COLO829 (cell line): ENCODE data around the gene NTNG2.

ENCODE experiments used
- DNase-seq: peaks from one replicate; pipeline ENCODE4 v3.0.0; 2012; ENCODE audit warnings: low spot score

The NTNG2 gene

DNA sequence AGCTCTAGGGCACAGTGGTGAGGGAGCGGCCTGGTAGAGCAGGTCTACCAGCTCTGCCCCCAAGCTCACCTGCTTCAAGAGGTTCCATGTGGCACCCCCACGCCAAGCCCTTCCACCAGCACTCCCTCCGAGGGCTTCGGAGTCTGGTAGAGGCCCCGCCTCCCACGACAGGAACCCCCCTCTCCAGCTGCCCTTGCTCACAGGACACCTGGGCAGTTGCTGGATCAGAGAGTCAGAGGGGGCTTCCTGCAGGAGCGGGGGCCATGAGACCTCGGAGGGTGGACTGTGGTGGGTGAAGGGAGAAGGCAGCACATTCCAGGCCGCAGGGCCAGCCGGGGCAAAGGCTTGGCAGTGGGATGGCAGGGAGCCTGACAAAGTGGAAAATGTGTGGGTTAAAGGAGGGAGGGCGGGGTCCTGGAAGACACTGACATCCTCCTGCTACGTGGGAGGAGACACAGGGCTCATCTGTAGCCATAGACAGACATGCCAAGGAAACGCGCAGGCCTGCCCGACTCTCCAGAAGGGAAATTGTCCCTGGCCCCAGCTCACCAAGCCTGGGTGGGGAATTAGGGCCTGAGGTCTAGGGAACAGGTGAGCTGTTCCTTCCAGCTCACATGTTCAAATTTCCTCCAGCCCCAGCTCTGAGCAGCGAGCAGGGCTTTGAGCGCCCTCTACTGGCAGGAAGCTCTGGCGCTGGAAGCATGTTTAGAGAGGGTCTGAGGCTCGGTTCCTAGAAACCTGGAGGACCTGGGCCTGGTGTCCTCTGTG lies 74.2 kb downstream of the NTNG2 start:
- peak; percentile 71 for DNase-seq

DNA sequence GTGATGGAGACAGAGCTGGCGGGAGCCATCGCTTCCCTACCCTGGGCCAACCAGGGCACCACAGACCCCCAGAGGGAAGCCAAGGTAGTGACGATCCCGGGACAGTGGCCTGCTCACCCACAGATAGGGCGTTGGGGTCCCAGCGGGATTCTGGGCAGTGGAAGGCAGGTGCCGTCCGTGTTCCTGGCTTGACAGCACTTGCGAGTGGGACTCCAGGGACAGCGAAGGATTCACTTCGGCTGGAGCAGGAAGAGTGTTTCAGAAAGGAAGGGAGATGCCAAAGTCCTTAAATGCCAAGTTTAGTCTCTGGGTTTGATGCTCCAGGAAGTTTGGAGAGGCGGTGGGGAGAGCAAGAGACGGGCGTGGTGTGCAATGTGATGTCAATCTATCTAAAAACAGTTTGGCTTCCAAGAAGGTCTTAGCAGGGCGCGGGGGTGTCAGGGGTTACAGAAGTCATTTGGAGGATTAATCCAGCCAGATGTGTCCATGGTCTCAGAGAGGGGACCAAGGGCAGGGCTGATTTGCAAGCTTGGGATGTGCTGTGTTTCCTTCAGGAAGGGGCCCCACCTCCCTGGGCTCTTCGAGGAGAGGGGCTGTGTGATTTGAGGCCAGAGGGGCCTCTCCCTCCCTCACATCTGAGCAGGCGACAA lies 74.9 kb downstream of the NTNG2 start:
- no peak for DNase-seq

DNA sequence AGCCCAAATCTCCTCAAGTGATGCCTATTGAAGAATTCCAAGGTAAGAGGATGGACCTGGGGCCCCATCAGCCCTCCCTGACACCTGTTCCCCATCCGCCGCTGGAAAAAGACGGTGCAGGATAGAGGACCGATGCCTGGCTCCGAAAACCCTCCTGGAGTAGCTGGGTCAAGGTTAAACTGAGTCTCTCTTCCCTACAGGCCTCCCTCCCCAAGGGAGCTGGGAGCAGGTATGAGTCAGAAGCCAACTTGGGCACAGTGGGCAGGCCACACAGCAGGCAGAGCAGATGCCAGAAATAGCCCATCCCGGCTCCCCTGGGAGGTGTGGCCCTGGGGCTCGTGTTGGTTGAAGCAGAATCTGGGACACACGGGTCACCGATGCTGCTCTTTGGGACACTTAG lies 75.6 kb downstream of the NTNG2 start:
- DNase-seq, result peak; percentile 24

DNA sequence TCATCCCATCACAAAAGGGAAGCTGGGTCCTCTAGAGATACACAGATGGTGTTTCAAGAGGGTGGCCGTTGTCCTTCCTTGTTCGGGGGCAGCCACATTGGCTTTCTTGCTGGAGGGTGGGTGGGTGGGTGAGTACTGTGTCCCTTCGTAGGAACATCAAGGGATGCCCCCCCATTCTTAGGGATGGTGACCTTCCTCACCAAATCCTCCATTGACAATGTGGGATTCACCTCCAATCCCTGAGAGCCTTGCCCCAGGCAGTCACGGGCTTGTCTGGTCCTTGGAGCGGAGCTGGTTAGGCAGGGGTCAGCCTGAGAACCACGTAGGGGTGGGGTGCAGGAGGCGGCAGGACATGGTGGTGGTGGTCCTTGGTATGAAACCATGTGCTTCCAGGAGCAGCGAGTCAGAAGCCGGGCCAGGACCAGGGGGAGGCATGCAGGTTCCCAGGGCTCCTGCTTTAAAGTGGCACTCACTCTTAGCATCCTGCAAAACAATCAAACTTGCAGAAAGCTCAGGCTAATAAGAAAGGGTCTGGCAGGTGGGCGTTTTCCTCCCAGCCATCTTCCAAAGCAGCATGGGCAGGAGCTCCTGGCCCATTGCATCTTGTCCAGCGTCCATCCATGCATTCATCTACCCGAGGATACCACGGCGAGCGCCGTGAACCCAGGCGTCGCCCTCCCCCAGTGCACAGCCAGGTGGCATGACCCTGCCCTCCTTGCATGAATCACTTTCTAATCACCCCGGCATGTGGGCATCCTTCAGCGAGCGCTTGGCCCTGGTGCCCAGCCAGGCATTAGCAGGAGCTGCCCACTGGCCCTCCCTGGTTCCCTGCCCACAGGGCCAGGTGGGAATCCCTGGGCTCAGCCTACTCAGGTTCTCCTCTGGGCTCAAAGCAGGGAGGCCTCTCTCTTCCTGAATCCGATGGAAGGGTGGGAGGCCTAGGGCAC lies 76.4 kb downstream of the NTNG2 start:
- no peak for DNase-seq

DNA sequence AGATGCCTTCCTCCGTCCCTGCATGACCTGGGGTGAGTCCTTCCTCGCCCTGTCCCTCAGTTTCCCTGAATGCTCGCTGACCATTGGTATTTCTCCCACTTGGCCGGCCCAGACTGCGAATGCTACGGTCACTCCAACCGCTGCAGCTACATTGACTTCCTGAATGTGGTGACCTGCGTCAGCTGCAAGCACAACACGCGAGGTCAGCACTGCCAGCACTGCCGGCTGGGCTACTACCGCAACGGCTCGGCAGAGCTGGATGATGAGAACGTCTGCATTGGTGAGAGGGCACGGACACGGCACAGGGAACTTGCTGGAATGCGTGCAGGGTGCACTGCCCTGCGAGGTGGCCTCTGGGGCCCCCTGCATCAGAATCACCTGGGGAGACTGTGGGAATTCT lies 77.1 kb downstream of the NTNG2 start:
- DNase-seq, result no peak

DNA sequence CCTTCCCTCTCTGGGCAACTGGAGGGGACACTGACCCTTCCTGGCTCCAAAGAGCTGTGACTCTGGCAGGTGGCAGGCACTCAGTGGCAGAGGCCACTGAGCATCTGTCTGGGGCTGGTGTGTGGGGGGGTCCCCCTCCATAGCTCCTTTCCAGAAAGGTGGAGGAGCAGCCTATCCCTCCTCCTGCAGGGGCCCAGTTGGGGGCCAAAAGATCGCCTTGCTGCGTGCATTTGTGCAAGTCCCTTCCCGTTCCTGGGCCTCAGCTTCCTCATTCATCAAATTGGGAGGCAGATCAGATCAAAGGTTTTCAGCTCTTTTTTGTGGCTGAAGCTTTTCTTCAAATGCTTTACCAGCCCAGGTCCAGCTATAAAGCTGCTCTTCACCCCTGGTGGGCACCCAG lies 77.7 kb downstream of the NTNG2 start:
- DNase-seq, result no peak

DNA sequence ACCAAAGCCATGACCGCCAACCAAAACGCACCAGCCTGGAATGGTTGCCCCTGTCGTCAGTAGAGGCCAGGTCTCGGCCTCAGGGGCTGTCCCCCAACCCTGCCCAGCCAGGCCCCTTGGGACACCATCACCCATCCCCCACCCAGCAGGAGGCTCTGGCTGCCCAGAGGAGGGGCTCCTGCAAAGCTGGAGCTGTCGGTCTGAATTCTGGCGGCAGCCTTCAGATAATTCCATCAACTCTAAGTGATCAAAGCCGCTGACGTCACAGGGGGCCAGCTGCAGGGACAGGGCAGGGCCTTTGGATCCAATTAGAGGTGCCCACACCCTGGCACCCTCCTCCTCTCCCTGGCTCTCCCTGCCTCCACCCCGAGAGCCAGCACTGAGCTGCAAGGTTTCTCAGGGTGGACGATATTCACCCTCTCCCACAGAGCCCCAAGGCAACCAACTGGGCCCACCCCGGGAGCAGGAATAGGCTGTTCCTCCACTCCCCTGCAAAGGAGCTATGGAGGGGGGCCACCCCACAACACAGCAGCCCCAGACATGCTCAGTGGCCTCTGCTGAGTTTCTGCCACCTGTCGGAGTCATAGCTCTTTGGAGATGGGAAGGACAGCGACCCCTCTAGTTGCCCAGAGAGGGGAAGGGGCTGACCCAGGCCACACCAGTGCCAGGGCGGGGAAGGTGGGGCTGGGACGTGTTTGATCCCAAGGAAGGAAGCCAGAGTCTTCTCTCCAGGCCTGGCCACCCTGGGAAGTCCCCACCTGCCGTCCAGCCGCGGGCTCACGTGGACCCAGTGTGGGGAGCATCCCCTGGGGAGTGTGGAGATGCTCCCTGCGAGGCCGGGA lies 78.4 kb downstream of the NTNG2 start:
- DNase-seq, result no peak

DNA sequence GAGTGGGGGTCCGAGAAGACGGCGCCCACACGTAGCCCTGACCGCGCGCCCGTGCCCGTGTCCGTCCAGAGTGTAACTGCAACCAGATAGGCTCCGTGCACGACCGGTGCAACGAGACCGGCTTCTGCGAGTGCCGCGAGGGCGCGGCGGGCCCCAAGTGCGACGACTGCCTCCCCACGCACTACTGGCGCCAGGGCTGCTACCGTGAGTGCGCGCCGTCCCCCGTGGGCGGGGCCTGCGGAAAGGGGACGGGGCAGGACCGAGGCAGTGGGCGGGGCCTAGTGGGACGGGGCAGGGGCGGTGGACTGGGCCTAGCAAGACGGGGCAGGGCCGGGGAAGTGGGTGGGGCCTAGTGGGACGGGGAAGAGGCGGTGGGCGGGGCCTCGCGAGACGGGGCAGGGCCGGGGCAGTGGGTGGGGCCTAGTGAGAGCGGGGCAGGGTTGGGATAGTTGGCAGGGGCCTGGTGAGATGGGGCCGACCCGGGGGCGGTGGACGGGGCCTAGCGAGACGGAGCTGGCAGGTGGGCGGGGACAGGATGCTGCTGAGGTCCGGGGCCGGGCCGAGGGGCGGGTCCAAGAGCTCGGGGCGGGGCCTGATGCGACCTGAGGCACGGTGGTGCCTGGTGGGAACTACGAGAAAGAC lies 79.1 kb downstream of the NTNG2 start:
- peak; percentile 97 for DNase-seq

DNA sequence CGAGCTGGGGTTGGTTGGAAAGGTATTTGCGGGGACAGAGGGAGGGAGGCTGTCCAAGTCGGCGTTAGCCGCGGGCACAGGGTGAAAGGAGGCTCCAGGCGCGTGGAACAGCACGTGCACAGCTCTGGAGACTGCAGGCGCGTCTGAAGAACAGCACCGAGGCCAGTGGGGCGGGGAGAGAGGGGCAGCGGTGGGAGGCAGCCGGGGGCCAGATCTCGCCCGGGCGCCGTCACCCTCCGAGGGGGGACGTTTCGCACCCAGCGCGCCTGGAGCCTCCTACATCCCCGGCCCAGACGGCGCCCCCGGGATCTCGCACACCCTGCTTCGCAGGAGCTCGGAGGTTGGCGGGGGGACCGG lies 79.6 kb downstream of the NTNG2 start:
- DNase-seq, result no peak

DNA sequence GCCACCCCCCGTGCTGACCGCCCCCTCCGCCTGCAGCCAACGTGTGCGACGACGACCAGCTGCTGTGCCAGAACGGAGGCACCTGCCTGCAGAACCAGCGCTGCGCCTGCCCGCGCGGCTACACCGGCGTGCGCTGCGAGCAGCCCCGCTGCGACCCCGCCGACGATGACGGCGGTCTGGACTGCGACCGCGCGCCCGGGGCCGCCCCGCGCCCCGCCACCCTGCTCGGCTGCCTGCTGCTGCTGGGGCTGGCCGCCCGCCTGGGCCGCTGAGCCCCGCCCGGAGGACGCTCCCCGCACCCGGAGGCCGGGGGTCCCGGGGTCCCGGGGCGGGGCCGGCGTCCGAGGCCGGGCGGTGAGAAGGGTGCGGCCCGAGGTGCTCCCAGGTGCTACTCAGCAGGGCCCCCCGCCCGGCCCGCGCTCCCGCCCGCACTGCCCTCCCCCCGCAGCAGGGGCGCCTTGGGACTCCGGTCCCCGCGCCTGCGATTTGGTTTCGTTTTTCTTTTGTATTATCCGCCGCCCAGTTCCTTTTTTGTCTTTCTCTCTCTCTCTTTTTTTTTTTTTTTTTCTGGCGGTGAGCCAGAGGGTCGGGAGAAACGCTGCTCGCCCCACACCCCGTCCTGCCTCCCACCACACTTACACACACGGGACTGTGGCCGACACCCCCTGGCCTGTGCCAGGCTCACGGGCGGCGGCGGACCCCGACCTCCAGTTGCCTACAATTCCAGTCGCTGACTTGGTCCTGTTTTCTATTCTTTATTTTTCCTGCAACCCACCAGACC lies 80.2 kb downstream of the NTNG2 start:
- no peak for DNase-seq

DNA sequence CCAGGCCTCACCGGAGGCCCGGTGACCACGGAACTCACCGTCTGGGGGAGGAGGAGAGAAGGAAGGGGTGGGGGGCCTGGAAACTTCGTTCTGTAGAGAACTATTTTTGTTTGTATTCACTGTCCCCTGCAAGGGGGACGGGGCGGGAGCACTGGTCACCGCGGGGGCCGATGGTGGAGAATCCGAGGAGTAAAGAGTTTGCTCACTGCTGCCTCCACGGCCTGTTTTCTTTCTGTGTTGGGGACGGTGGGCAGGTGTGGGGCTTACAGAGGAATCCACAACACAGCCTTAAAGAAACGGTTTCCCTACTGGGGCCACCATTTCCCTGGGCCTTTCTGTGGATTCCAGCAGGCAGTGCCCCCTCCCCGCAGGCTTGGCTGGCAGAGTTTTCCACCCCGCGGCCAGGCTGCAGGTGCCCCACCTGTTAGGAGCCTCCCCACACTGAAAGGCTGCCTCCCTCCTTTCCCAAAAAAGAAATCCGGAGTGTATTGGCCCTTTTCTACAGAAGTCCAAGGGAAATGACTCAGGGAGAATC lies 80.8 kb downstream of the NTNG2 start:
- no peak for DNase-seq

DNA sequence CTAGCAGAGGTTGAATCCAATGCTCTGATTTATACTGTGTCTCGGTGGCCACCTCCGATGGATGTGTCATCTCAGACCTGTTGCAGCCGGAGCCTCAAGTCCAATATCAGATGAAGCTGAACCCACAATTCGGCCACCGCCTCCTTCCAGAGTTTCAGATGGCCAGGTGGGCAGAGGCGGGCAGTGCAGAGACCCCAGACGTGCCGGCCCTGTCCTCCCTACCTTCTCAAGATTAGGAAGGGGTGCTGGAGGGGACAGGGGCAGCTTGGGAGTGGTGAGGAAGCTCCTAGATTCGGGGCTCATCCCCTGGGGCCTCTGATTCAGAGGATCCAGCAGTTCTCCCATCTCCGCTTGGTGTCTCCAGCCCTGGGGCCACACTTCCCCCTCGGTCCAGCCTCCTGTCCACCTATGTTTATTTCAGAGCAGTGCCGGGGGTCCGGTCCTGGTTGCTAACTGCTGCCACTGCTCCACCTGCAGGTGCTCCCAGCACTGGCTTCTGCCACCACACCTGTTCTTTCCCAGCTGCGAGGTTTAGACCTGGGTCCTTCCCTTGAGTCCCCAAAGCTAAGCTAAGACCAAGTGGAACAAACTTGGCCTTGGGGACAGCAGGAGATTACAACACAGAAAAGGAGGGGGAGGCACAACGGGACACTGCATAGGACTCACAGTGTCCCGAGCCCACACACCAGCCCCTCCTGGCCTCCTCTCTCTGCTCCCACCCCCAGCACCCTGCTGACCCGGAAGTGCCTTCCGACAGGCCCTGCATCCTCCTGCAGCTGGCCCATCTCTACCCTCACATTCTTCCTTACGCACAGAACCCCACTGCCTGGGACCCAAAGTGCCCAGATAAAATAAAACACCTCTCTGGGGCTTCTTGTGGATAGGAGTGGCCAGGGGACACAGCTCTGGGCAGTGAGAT lies 81.6 kb downstream of the NTNG2 start:
- no peak for DNase-seq

DNA sequence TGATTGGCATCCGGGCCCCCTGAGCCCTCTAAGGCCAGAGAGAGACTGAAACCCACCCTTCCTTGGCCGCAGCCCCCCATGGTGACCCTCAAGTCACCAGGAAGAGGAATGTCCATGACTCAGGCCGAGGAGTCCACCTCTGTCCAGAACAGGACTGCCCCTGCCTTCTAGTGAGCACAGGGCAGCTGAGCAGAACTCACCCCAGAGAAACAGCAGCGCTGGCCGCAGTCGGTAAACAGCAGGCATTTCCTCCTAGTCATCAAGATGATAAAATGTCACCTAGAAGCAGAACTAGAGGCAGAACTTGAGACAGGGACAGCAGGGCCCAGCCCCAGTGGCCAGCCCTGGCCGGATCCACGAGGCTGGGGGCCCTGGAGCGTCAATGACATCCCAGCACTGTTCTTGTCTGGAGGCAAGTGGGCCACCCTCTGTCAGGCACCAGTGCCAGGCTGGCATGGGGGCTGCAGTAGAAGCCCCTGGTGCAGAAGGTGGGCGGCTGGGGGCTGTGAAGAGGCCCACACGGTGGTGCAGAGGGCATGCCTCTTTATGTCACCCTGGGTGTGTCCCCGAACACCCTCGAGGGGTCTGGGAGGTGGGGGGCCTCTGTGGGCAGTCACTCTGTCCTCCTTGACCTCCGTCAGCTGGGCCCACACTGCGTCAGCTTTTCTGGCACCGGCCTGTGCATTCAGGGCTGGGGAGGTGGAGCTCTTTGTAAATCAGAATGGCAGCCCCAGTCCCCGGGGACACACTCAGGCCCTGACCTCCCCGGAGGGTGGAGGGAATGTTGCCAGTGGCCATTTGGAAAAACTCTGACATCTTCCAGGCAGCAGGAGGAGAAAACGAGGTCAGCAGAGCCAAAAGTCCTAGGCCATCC lies 83.0 kb downstream of the NTNG2 start:
- no peak for DNase-seq

DNA sequence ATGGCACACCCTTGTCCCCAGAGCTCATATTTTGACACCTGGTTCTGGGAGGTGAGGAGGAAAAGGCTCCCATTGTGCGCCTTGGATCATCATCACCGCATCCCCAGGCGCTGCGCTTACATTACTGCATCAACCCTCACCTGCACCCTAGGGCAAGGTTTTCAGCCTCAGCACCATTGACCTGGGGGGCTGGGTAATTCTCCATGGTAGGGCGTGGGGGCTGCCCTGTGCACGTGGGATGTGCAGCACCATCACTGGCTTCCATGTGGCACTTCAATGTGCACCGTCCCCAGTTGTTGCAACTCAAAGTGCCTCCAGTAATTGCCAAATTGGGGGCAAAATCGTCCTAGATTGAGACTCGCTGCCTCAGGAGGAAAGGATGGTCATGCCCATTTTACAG lies 83.6 kb downstream of the NTNG2 start:
- DNase-seq, result no peak

DNA sequence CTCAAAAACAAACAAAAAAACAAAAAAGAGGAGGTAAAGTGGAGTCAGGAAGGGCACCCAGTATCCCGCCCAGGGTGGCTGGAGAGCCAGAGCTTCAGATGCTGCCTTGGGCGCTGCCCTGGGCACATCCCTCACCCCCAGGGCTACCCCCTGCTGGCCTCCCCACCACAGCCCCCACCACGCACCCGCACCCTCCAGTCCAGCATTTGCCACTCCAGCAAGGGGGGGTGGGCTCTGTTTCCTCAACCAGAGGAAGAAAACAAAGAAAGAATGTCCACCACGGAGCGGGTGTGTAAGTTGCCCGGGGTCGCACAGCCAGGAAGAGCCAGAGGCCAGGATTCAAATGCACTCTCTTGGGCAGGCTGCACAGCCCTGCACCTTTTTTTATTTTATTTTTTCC lies 86.1 kb downstream of the NTNG2 start:
- no peak for DNase-seq

DNA sequence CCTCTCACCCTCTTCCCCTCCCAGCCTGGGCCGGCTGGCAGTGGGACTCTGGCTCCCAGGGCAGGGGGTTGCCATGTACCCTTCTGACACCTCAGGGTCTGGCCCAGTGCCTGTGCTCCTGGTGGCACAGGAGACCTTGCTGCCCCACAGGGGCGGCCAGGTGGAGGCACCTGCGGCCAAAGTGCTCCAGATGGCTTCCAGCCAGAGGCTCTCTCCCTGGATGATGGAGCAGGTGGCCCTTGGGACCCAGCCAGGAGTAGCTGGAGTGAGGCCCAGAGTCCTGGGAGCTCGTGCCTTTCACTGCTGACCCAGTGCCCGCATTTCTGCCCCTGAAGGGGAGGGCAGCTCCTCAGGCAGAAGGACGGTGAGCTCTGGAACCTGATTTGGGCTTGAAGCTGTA lies 87.3 kb downstream of the NTNG2 start:
- no peak for DNase-seq

DNA sequence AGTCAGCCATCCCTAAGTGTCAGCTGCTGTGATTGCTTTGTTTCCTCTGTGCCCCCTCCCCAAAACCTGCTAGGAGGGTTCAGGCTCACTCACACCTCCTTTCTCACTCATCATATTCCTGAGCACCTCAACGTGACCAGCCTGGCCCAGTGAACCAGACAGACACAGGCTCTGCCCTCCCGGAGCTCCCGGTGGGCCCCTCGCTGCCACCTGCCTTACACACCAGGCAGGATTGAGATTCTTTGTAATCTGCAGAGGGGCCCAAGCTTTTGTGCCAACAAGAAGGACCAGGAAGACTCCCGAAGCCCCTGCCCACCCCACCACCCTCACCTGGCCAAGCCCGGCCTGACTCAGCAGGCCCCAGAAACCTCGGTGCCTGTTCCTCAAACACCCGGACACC lies 87.8 kb downstream of the NTNG2 start:
- DNase-seq, result no peak
